Kidney (tissue), 14 donors: ENCODE results near the gene NEUROD2. TPM values are rescaled to one million over a fixed set of nuclear protein-coding genes. Genes with fewer than 3 reads are reported as not detected.

Experiments
- DNase-seq, 5 donors: peaks; one replicate each; pipeline ENCODE4 v3.0.0-alpha.2; 2013 to 2020
- FAIRE-seq: peaks from 2 replicates; lab custom pipeline; 2012; peaks lifted over from hg19 to GRCh38; lab: Jason Lieb, UNC
- H3K27ac ChIP-seq, 2 donors: one replicate each; pipeline ENCODE4 v1.7.0; 2013; ENCODE audit warnings: low read depth in 2 of 2, low read length in 2 of 2, inconsistent platforms in 1 of 2
- H3K27me3 ChIP-seq: one replicate; pipeline ENCODE4 v1.7.1; 2013; ENCODE audit warnings: low read length, inconsistent platforms; ENCODE audit not compliant: control insufficient read depth, insufficient read depth
- H3K36me3 ChIP-seq, 3 donors: one replicate each; pipeline versions ENCODE4 v1.7.0 to v1.7.1; 2013; ENCODE audit warnings: low read length in 3 of 3, control low read depth in 1 of 3, inconsistent platforms in 1 of 3; ENCODE audit not compliant: insufficient read depth in 3 of 3, control insufficient read depth in 2 of 3
- H3K4me1 ChIP-seq, 3 donors: one replicate each; pipeline versions ENCODE4 v1.7.0 to v1.7.1; 2013; ENCODE audit warnings: low read length in 3 of 3, inconsistent platforms in 1 of 3, low read depth in 1 of 3; ENCODE audit not compliant: control insufficient read depth in 2 of 3, insufficient read depth in 2 of 3
- H3K4me3 ChIP-seq, 3 donors: one replicate each; pipeline versions ENCODE4 v1.7.0 to v1.8.1; 2013; ENCODE audit warnings: low read length in 3 of 3, control low read depth in 1 of 3, inconsistent platforms in 1 of 3
- H3K9ac ChIP-seq, 3 donors: one replicate each; pipeline versions ENCODE4 v1.7.0 to v1.7.1; 2013; ENCODE audit warnings: low read length in 3 of 3, control low read depth in 1 of 3, inconsistent platforms in 1 of 3
- H3K9me3 ChIP-seq, 3 donors: one replicate each; pipeline versions ENCODE4 v1.7.0 to v1.7.1; 2013; ENCODE audit warnings: low read length in 3 of 3, control low read depth in 1 of 3, inconsistent platforms in 1 of 3; ENCODE audit not compliant: control insufficient read depth in 2 of 3, insufficient read depth in 1 of 3
- CTCF ChIP-seq: IDR thresholded peaks from 3 replicates; pipeline ENCODE4 v1.5.1; 2012; ENCODE audit warnings: mild to moderate bottlenecking, moderate library complexity, borderline replicate concordance; ENCODE audit not compliant: insufficient read depth; ENCODE audit errors: extremely low read depth
- intact Hi-C: fragments of 100-400 bp; cut with DNase I; formaldehyde crosslinking; loops from one replicate; pipeline ENCODE4 v1.11.1; 2022
- polyA plus RNA-seq: library from polyadenylated mRNA; stranded (reverse); fragments of 350-450 nt; fragmentation: Illumina TruSeq; extraction: RNeasy Lipid Tissue Mini Kit (QIAGEN cat#74804); gene quantifications from one replicate; pipeline ENCODE4 v1.2.3, GENCODE V29; 2014; ENCODE audit warnings: low read depth, low replicate concordance; ENCODE audit not compliant: insufficient read depth
- total RNA-seq: library from RNA; stranded (reverse); fragmentation: NEBNext Ultra II Directional; extraction: Animal tissue kit (Norgen Biotek cat#: 25700); gene quantifications from one replicate; pipeline ENCODE4 v1.2.1, GENCODE V29; 2021
- donor health status: control.
- donor health status: control.
- donor health status: control.
- donor health status: control.
- donor health status: control.
- donor health status: DM: yes; HTN: yes; CAD: no.
- donor health status: Normal renal cell carcinoma (clear cell type).

The NEUROD2 gene
- total and polyA plus RNA-seq, 2 donors from 2014 or later, result not detected

GRCh38 chr17:39555368-39555767, 52.4 kb downstream of the NEUROD2 start:
- Histone ChIP-seq H3K9ac (no peak overlapping the region), H3K9me3 (no peaks in the 10 kb centered on the region), H3K27ac (no peak overlapping the region), H3K4me3 (no peak overlapping the region), H3K4me1 (no peaks in the 10 kb centered on the region), H3K36me3 (peaks cover 0 to 36% (median 15%) of the 10 kb centered on the region in 3 donors), H3K27me3 (no peaks in the 10 kb centered on the region)
- FAIRE-seq (no peak), DNase-seq (no peak)
- TF ChIP-seq CTCF, result no peak
- intact Hi-C loops, result no loop called here

Other genes starting within 250 kb of the NEUROD2 start
- 16.1 TPM for gene FBXL20, start 206.3 kb downstream of the NEUROD2 start, total RNA-seq
- gene FBXL20, start 206.3 kb downstream of the NEUROD2 start, polyA plus RNA-seq, result 3.2 TPM
- gene MED1, start 156.7 kb downstream of the NEUROD2 start, total RNA-seq, result 34.6 TPM
- 7.1 TPM for gene MED1, start 156.7 kb downstream of the NEUROD2 start, polyA plus RNA-seq
- gene CDK12, start 146.4 kb downstream of the NEUROD2 start, total RNA-seq, result 55.3 TPM
- 5.6 TPM for gene CDK12, start 146.4 kb downstream of the NEUROD2 start, polyA plus RNA-seq
- 31.1 TPM for gene PPP1R1B, start 19.0 kb upstream of the NEUROD2 start, total RNA-seq
- gene PPP1R1B, start 19.0 kb upstream of the NEUROD2 start, polyA plus RNA-seq, result 22.9 TPM
- 47.6 TPM for gene STARD3, start 29.2 kb upstream of the NEUROD2 start, total RNA-seq
- 32.1 TPM for gene STARD3, start 29.2 kb upstream of the NEUROD2 start, polyA plus RNA-seq
- gene TCAP, start 57.4 kb upstream of the NEUROD2 start, total RNA-seq, result 1.5 TPM
- gene TCAP, start 57.4 kb upstream of the NEUROD2 start, polyA plus RNA-seq, result 1.7 TPM
- gene PNMT, start 60.5 kb upstream of the NEUROD2 start, total RNA-seq, result 8.2 TPM
- gene PNMT, start 60.5 kb upstream of the NEUROD2 start, polyA plus RNA-seq, result 2.0 TPM
- gene PGAP3, start 80.1 kb upstream of the NEUROD2 start, total RNA-seq, result 48.5 TPM
- 33.8 TPM for gene PGAP3, start 80.1 kb upstream of the NEUROD2 start, polyA plus RNA-seq
- gene ERBB2, start 92.1 kb upstream of the NEUROD2 start, total RNA-seq, result 186 TPM
- gene ERBB2, start 92.1 kb upstream of the NEUROD2 start, polyA plus RNA-seq, result 76.5 TPM
- 51.6 TPM for gene MIEN1, start 122.6 kb upstream of the NEUROD2 start, total RNA-seq
- gene MIEN1, start 122.6 kb upstream of the NEUROD2 start, polyA plus RNA-seq, result 186 TPM
- gene GRB7, start 130.0 kb upstream of the NEUROD2 start, total RNA-seq, result 72.5 TPM
- 20.9 TPM for gene GRB7, start 130.0 kb upstream of the NEUROD2 start, polyA plus RNA-seq